HCT116 (cell line): ENCODE measurements around the gene DCLRE1B. TPM values are rescaled to one million over a fixed set of nuclear protein-coding genes. Genes with fewer than 3 reads are reported as not detected.

ENCODE experiments used
- ATAC-seq: fragments of 200-7000 bp; cut with Tn5 transposase; 2 replicates; pipeline ENCODE4 v1.9.1; 2020; ENCODE audit warnings: mild to moderate bottlenecking, moderate library complexity
- BruUV-seq: library from RNA; stranded (reverse); fragments of 400-500 nt; replicated peaks from 2 replicates; lab custom pipeline; 2021; lab: Mats Ljungman, UMichigan
- CTCF ChIA-PET: fragments of 300-600 bp; sonication (Branson Sonifier 250); formaldehyde crosslinking; loops from one replicate; lab custom pipeline; 2021; ENCODE audit warnings: antibody characterized with exemption; lab: Charles Lee
- POLR2A ChIA-PET: fragments of 300-600, 350-600 bp; sonication (Branson Sonifier 250); formaldehyde crosslinking; loops from one replicate; lab custom pipeline; 2021; ENCODE audit warnings: antibody characterized with exemption; lab: Charles Lee
- RAD21 ChIA-PET, 2 experiments: fragments of 300-600 bp; sonication (Branson Sonifier 250); formaldehyde crosslinking; loops; one replicate each; lab custom pipeline; 2023; ENCODE audit warnings: low total read pairs in 2 of 2; ENCODE audit not compliant: uncharacterized antibody in 2 of 2, unreplicated experiment in 2 of 2, low non-redundant PET in 1 of 2; lab: Charles Lee
- DNase-seq: peaks from one replicate; pipeline ENCODE4 v3.0.0-alpha.2; 2010; ENCODE audit warnings: low read depth, low spot score
- H2AFZ ChIP-seq: fragments of 200-600 bp; shearing (Covaris generic), sonication (generic); 2 replicates; pipeline ENCODE4 v1.6.1; 2017; ENCODE audit warnings: low read depth, mixed run types, mixed read lengths, antibody characterized with exemption, low read length; ENCODE audit not compliant: poor library complexity, severe bottlenecking
- H3K27ac ChIP-seq: 2 replicates; pipeline ENCODE4 v1.5.1; 2012; ENCODE audit warnings: low read depth, low read length
- H3K27me3 ChIP-seq: fragments of 200-600 bp; sonication (generic); 2 replicates; pipeline ENCODE4 v1.6.1; 2016; ENCODE audit warnings: mixed run types, low read length, mixed read lengths; ENCODE audit not compliant: insufficient read depth
- H3K36me3 ChIP-seq, 2 experiments: fragments of 200-500 bp in 1 of 2; fragments of 200-600 bp in 1 of 2; sonication (Bioruptor generic) in 1 of 2; sonication (generic) in 1 of 2; 2 replicates each; pipeline versions ENCODE4 v1.5.1 to v1.6.1; 2014 to 2016; ENCODE audit warnings: low read length in 2 of 2, inconsistent platforms in 1 of 2, mixed read lengths in 1 of 2, mixed run types in 1 of 2; ENCODE audit not compliant: insufficient read depth in 2 of 2, control insufficient read depth in 1 of 2
- H3K4me1 ChIP-seq, 2 experiments: fragments of 200-600 bp in 1 of 2; sonication (generic) in 1 of 2; 2 replicates each; pipeline versions ENCODE4 v1.5.1 to v1.6.1; 2012 to 2017; ENCODE audit warnings: low read length in 2 of 2, inconsistent platforms in 1 of 2, mild to moderate bottlenecking in 1 of 2, mixed read lengths in 1 of 2, mixed run types in 1 of 2, moderate library complexity in 1 of 2; ENCODE audit not compliant: insufficient read depth in 2 of 2, control insufficient read depth in 1 of 2
- H3K4me2 ChIP-seq: fragments of 200-600 bp; sonication (generic); 2 replicates; pipeline ENCODE4 v1.6.1; 2017; ENCODE audit warnings: mixed run types, low read length, mixed read lengths
- H3K4me3 ChIP-seq, 2 experiments: fragments of 200-600 bp in 1 of 2; sonication (generic) in 1 of 2; replicated peaks in 1 of 2; 2 replicates each; pipeline ENCODE4 v1.5.1; 2011 to 2016; ENCODE audit warnings: low read length in 2 of 2, control low read depth in 1 of 2, low read depth in 1 of 2, mild to moderate bottlenecking in 1 of 2, mixed read lengths in 1 of 2, mixed run types in 1 of 2
- H3K79me2 ChIP-seq: fragments of 200-600 bp; sonication (generic); 2 replicates; pipeline ENCODE4 v1.6.1; 2017; ENCODE audit warnings: mild to moderate bottlenecking, mixed run types, low read length, moderate library complexity, mixed read lengths; ENCODE audit not compliant: insufficient read depth
- H3K9ac ChIP-seq: fragments of 200-600 bp; sonication (generic); 2 replicates; pipeline ENCODE4 v1.6.1; 2016; ENCODE audit warnings: low read length, mixed read lengths
- H3K9me2 ChIP-seq: fragments of 200-600 bp; sonication (generic), shearing (Covaris generic); 2 replicates; pipeline ENCODE4 v1.6.1; 2017; ENCODE audit warnings: mixed run types, mild to moderate bottlenecking, moderate library complexity; ENCODE audit not compliant: insufficient read depth
- H3K9me3 ChIP-seq, 2 experiments: fragments of 200-500 bp in 1 of 2; fragments of 200-600 bp in 1 of 2; sonication (Bioruptor generic) in 1 of 2; sonication (generic) in 1 of 2; 2 replicates each; pipeline ENCODE4 v1.6.1; 2014 to 2017; ENCODE audit warnings: low read length in 2 of 2, mixed read lengths in 2 of 2, inconsistent platforms in 1 of 2, low read depth in 1 of 2, mild to moderate bottlenecking in 1 of 2, mixed run types in 1 of 2, moderate library complexity in 1 of 2; ENCODE audit not compliant: control insufficient read depth in 1 of 2, insufficient read depth in 1 of 2
- H4K20me1 ChIP-seq: fragments of 200-600 bp; sonication (generic), shearing (Covaris generic); 2 replicates; pipeline ENCODE4 v1.6.1; 2017; ENCODE audit warnings: mixed run types, mild to moderate bottlenecking, moderate library complexity; ENCODE audit not compliant: insufficient read depth
- CBX3 ChIP-seq: IDR thresholded peaks from 2 replicates; pipeline ENCODE4 v1.6.1; 2012; ENCODE audit warnings: low read depth
- CEBPB ChIP-seq: IDR thresholded peaks from 2 replicates; pipeline ENCODE4 v1.6.1; 2012; ENCODE audit warnings: low read depth
- EGR1 ChIP-seq: IDR thresholded peaks from 2 replicates; pipeline ENCODE4 v1.6.1; 2012; ENCODE audit warnings: low read depth
- EZH2 ChIP-seq: fragments of 200-600 bp; sonication (generic); IDR thresholded peaks from 2 replicates; pipeline ENCODE4 v1.6.1; 2017; ENCODE audit warnings: antibody characterized with exemption, mixed run types
- EZH2phosphoT487 ChIP-seq: fragments of 200-600 bp; IDR thresholded peaks from 2 replicates; pipeline ENCODE4 v1.6.1; 2018; ENCODE audit warnings: antibody characterized with exemption, borderline replicate concordance
- RAD21 ChIP-seq: IDR thresholded peaks from 2 replicates; pipeline ENCODE4 v1.6.1; 2012; ENCODE audit warnings: low read depth, mild to moderate bottlenecking
- REST ChIP-seq: IDR thresholded peaks from 2 replicates; pipeline ENCODE4 v1.6.1; 2012; ENCODE audit warnings: low read depth
- SIN3A ChIP-seq: IDR thresholded peaks from 2 replicates; pipeline ENCODE4 v1.6.1; 2012; ENCODE audit warnings: low read depth
- SP1 ChIP-seq: IDR thresholded peaks from 2 replicates; pipeline ENCODE4 v1.6.1; 2012; ENCODE audit warnings: low read depth
- YY1 ChIP-seq: IDR thresholded peaks from 2 replicates; pipeline ENCODE4 v1.6.1; 2011; ENCODE audit warnings: low read length, low read depth, moderate library complexity, mild to moderate bottlenecking; ENCODE audit not compliant: insufficient replicate concordance; ENCODE audit errors: extremely low read depth
- ZNF274 ChIP-seq: fragments of 200-500 bp; sonication (Bioruptor generic); IDR thresholded peaks from 2 replicates; pipeline ENCODE4 v1.6.1; 2014; ENCODE audit warnings: mild to moderate bottlenecking, low read depth, low read length, inconsistent platforms
- intact Hi-C: fragments of 100-400 bp; cut with micrococcal nuclease; formaldehyde crosslinking; loops from 2 replicates; pipeline ENCODE4 v1.10.0; 2022
- total RNA-seq: library from RNA; stranded (reverse); gene quantifications from one replicate; pipeline ENCODE4 v1.2.1, GENCODE V29; 2021; ENCODE audit not compliant: unreplicated experiment
- TF ChIP-seq, protein P1 (sequence below): IDR thresholded peaks from 2 replicates; pipeline ENCODE4 v1.6.1; 2011; ENCODE audit warnings: mild to moderate bottlenecking, low read length, moderate library complexity; ENCODE audit not compliant: insufficient replicate concordance; ENCODE audit errors: extremely low read depth

DCLRE1B gene
- total RNA-seq, 1 experiment from 2014 or later, result 13.4 TPM

- H3K27me3 ChIP-seq, result no peaks in the 10 kb centered on the region
- H4K20me1 ChIP-seq, result no peaks in the 10 kb centered on the region
- ATAC-seq (no peak), DNase-seq (no peak)
- peaks cover 10 to 11% of the 10 kb centered on the region in 2 experiments; a peak in 3 of 4 replicates for H3K36me3 ChIP-seq
- no peaks in the 10 kb centered on the region for H3K4me1 ChIP-seq
- peaks cover 55% of the 10 kb centered on the region for H3K79me2 ChIP-seq
- BruUV-seq, result no TSS peak
- H3K4me3 ChIP-seq, result no peak overlapping the region
- ChIA-PET CTCF (no interaction called here), POLR2A (no interaction called here), RAD21 (no interaction called here)
- TF ChIP-seq CBX3, result no peak
- no peak for TF ChIP-seq SIN3A
- TF ChIP-seq CEBPB, result no peak
- TF ChIP-seq RAD21, result no peak
- no peak for TF ChIP-seq EZH2
- no peak for TF ChIP-seq ZNF274
- TF ChIP-seq EZH2phosphoT487, result no peak
- TF ChIP-seq EGR1, result no peak
- no peak for TF ChIP-seq YY1
- no peak for TF ChIP-seq SP1
- no peak for TF ChIP-seq REST
- TF ChIP-seq, protein P1, sequence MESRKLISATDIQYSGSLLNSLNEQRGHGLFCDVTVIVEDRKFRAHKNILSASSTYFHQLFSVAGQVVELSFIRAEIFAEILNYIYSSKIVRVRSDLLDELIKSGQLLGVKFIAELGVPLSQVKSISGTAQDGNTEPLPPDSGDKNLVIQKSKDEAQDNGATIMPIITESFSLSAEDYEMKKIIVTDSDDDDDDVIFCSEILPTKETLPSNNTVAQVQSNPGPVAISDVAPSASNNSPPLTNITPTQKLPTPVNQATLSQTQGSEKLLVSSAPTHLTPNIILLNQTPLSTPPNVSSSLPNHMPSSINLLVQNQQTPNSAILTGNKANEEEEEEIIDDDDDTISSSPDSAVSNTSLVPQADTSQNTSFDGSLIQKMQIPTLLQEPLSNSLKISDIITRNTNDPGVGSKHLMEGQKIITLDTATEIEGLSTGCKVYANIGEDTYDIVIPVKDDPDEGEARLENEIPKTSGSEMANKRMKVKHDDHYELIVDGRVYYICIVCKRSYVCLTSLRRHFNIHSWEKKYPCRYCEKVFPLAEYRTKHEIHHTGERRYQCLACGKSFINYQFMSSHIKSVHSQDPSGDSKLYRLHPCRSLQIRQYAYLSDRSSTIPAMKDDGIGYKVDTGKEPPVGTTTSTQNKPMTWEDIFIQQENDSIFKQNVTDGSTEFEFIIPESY, result no peak
- H2AFZ ChIP-seq, result no peak overlapping the region
- H3K27ac ChIP-seq, result no peak overlapping the region
- intact Hi-C loops, result no loop called here
- H3K9ac ChIP-seq, result no peak overlapping the region
- no peak overlapping the region for H3K4me2 ChIP-seq
- no peaks in the 10 kb centered on the region for H3K9me3 ChIP-seq
- no peaks in the 10 kb centered on the region for H3K9me2 ChIP-seq
These were observed 36.1 kb downstream of the DCLRE1B start for GRCh38 chr1:113941245-113941559.
